ENCODE data around the gene ACACB.

Gene ACACB

GRCh38 chr12:109185441-109185840 is 69.1 kb downstream of the ACACB start:
- TF ChIP-seq REST (IDR thresholded peaks at IDR 0.05; ENCODE audit: insufficient read depth in 1 of 2, low read depth in 2 of 2, low read length in 2 of 2) (no peak), POLR2AphosphoS5 (IDR thresholded peaks at IDR 0.05; ENCODE audit: low read depth, low read length) (no peak), TAF1 (IDR thresholded peaks at IDR 0.05; ENCODE audit: borderline replicate concordance, insufficient read depth, low read length) (no peak), FOXP2 (optimal IDR thresholded peaks at IDR 0.05; ENCODE audit: borderline replicate concordance, extremely low read depth, extremely low read length, insufficient read depth) (no peak), SIN3A (IDR thresholded peaks at IDR 0.05; ENCODE audit: borderline replicate concordance, insufficient read depth, low read length) (no peak)

GRCh38 chr12:109186993-109187653 is 70.7 kb downstream of the ACACB start:
- no peak for TF ChIP-seq POLR2AphosphoS5 (IDR thresholded peaks at IDR 0.05; ENCODE audit: low read depth, low read length)
- TF ChIP-seq SIN3A (IDR thresholded peaks at IDR 0.05; ENCODE audit: borderline replicate concordance, insufficient read depth, low read length), result no peak
- TF ChIP-seq FOXP2 (optimal IDR thresholded peaks at IDR 0.05; ENCODE audit: borderline replicate concordance, extremely low read depth, extremely low read length, insufficient read depth), result no peak
- no peak for TF ChIP-seq TAF1 (IDR thresholded peaks at IDR 0.05; ENCODE audit: borderline replicate concordance, insufficient read depth, low read length)
- no peak for TF ChIP-seq REST (IDR thresholded peaks at IDR 0.05; ENCODE audit: insufficient read depth in 1 of 2, low read depth in 2 of 2, low read length in 2 of 2)

- TF ChIP-seq TAF1 (IDR thresholded peaks at IDR 0.05; ENCODE audit: borderline replicate concordance, insufficient read depth, low read length), result no peak
- TF ChIP-seq FOXP2 (optimal IDR thresholded peaks at IDR 0.05; ENCODE audit: borderline replicate concordance, extremely low read depth, extremely low read length, insufficient read depth), result no peak
Observed at GRCh38 chr12:109188108-109188712, 71.8 kb downstream of the ACACB start.

GRCh38 chr12:109189291-109189690 is 72.9 kb downstream of the ACACB start:
- no peak for TF ChIP-seq SIN3A (IDR thresholded peaks at IDR 0.05; ENCODE audit: borderline replicate concordance, insufficient read depth, low read length)
- no peak for TF ChIP-seq REST (IDR thresholded peaks at IDR 0.05; ENCODE audit: insufficient read depth in 1 of 2, low read depth in 2 of 2, low read length in 2 of 2)
- TF ChIP-seq TAF1 (IDR thresholded peaks at IDR 0.05; ENCODE audit: borderline replicate concordance, insufficient read depth, low read length), result no peak
- no peak for TF ChIP-seq POLR2AphosphoS5 (IDR thresholded peaks at IDR 0.05; ENCODE audit: low read depth, low read length)
- no peak for TF ChIP-seq FOXP2 (optimal IDR thresholded peaks at IDR 0.05; ENCODE audit: borderline replicate concordance, extremely low read depth, extremely low read length, insufficient read depth)

- TF ChIP-seq TAF1 (IDR thresholded peaks at IDR 0.05; ENCODE audit: borderline replicate concordance, insufficient read depth, low read length) (no peak), SIN3A (IDR thresholded peaks at IDR 0.05; ENCODE audit: borderline replicate concordance, insufficient read depth, low read length) (no peak), FOXP2 (optimal IDR thresholded peaks at IDR 0.05; ENCODE audit: borderline replicate concordance, extremely low read depth, extremely low read length, insufficient read depth) (no peak), REST (IDR thresholded peaks at IDR 0.05; ENCODE audit: insufficient read depth in 1 of 2, low read depth in 2 of 2, low read length in 2 of 2) (no peak), POLR2AphosphoS5 (IDR thresholded peaks at IDR 0.05; ENCODE audit: low read depth, low read length) (no peak)
Observed at GRCh38 chr12:109191621-109192250, 75.3 kb downstream of the ACACB start.
